HCT116 (cell line): Measurements from ENCODE around the gene IMMP2L. TPM values are rescaled to one million over a fixed set of nuclear protein-coding genes. Genes with fewer than 3 reads are reported as not detected.

Source experiments
- ATAC-seq: fragments of 200-7000 bp; cut with Tn5 transposase; 2 replicates; pipeline ENCODE4 v1.9.1; 2020; ENCODE audit warnings: mild to moderate bottlenecking, moderate library complexity
- BruUV-seq: library from RNA; stranded (reverse); fragments of 400-500 nt; replicated peaks from 2 replicates; lab custom pipeline; 2021; lab: Mats Ljungman, UMichigan
- CTCF ChIA-PET: fragments of 300-600 bp; sonication (Branson Sonifier 250); formaldehyde crosslinking; loops from one replicate; lab custom pipeline; 2021; ENCODE audit warnings: antibody characterized with exemption; lab: Charles Lee
- POLR2A ChIA-PET: fragments of 300-600, 350-600 bp; sonication (Branson Sonifier 250); formaldehyde crosslinking; loops from one replicate; lab custom pipeline; 2021; ENCODE audit warnings: antibody characterized with exemption; lab: Charles Lee
- RAD21 ChIA-PET, 2 experiments: fragments of 300-600 bp; sonication (Branson Sonifier 250); formaldehyde crosslinking; loops; one replicate each; lab custom pipeline; 2023; ENCODE audit warnings: low total read pairs in 2 of 2; ENCODE audit not compliant: uncharacterized antibody in 2 of 2, unreplicated experiment in 2 of 2, low non-redundant PET in 1 of 2; lab: Charles Lee
- DNase-seq: peaks from one replicate; pipeline ENCODE4 v3.0.0-alpha.2; 2010; ENCODE audit warnings: low read depth, low spot score
- H2AFZ ChIP-seq: fragments of 200-600 bp; shearing (Covaris generic), sonication (generic); 2 replicates; pipeline ENCODE4 v1.6.1; 2017; ENCODE audit warnings: low read depth, mixed run types, mixed read lengths, antibody characterized with exemption, low read length; ENCODE audit not compliant: poor library complexity, severe bottlenecking
- H3K27ac ChIP-seq: 2 replicates; pipeline ENCODE4 v1.5.1; 2012; ENCODE audit warnings: low read depth, low read length
- H3K27me3 ChIP-seq: fragments of 200-600 bp; sonication (generic); 2 replicates; pipeline ENCODE4 v1.6.1; 2016; ENCODE audit warnings: mixed run types, low read length, mixed read lengths; ENCODE audit not compliant: insufficient read depth
- H3K36me3 ChIP-seq, 2 experiments: fragments of 200-500 bp in 1 of 2; fragments of 200-600 bp in 1 of 2; sonication (Bioruptor generic) in 1 of 2; sonication (generic) in 1 of 2; 2 replicates each; pipeline versions ENCODE4 v1.5.1 to v1.6.1; 2014 to 2016; ENCODE audit warnings: low read length in 2 of 2, inconsistent platforms in 1 of 2, mixed read lengths in 1 of 2, mixed run types in 1 of 2; ENCODE audit not compliant: insufficient read depth in 2 of 2, control insufficient read depth in 1 of 2
- H3K4me1 ChIP-seq, 2 experiments: fragments of 200-600 bp in 1 of 2; sonication (generic) in 1 of 2; 2 replicates each; pipeline versions ENCODE4 v1.5.1 to v1.6.1; 2012 to 2017; ENCODE audit warnings: low read length in 2 of 2, inconsistent platforms in 1 of 2, mild to moderate bottlenecking in 1 of 2, mixed read lengths in 1 of 2, mixed run types in 1 of 2, moderate library complexity in 1 of 2; ENCODE audit not compliant: insufficient read depth in 2 of 2, control insufficient read depth in 1 of 2
- H3K4me2 ChIP-seq: fragments of 200-600 bp; sonication (generic); 2 replicates; pipeline ENCODE4 v1.6.1; 2017; ENCODE audit warnings: mixed run types, low read length, mixed read lengths
- H3K4me3 ChIP-seq, 2 experiments: fragments of 200-600 bp in 1 of 2; sonication (generic) in 1 of 2; replicated peaks in 1 of 2; 2 replicates each; pipeline ENCODE4 v1.5.1; 2011 to 2016; ENCODE audit warnings: low read length in 2 of 2, control low read depth in 1 of 2, low read depth in 1 of 2, mild to moderate bottlenecking in 1 of 2, mixed read lengths in 1 of 2, mixed run types in 1 of 2
- H3K79me2 ChIP-seq: fragments of 200-600 bp; sonication (generic); 2 replicates; pipeline ENCODE4 v1.6.1; 2017; ENCODE audit warnings: mild to moderate bottlenecking, mixed run types, low read length, moderate library complexity, mixed read lengths; ENCODE audit not compliant: insufficient read depth
- H3K9ac ChIP-seq: fragments of 200-600 bp; sonication (generic); 2 replicates; pipeline ENCODE4 v1.6.1; 2016; ENCODE audit warnings: low read length, mixed read lengths
- H3K9me2 ChIP-seq: fragments of 200-600 bp; sonication (generic), shearing (Covaris generic); 2 replicates; pipeline ENCODE4 v1.6.1; 2017; ENCODE audit warnings: mixed run types, mild to moderate bottlenecking, moderate library complexity; ENCODE audit not compliant: insufficient read depth
- H3K9me3 ChIP-seq, 2 experiments: fragments of 200-500 bp in 1 of 2; fragments of 200-600 bp in 1 of 2; sonication (Bioruptor generic) in 1 of 2; sonication (generic) in 1 of 2; 2 replicates each; pipeline ENCODE4 v1.6.1; 2014 to 2017; ENCODE audit warnings: low read length in 2 of 2, mixed read lengths in 2 of 2, inconsistent platforms in 1 of 2, low read depth in 1 of 2, mild to moderate bottlenecking in 1 of 2, mixed run types in 1 of 2, moderate library complexity in 1 of 2; ENCODE audit not compliant: control insufficient read depth in 1 of 2, insufficient read depth in 1 of 2
- H4K20me1 ChIP-seq: fragments of 200-600 bp; sonication (generic), shearing (Covaris generic); 2 replicates; pipeline ENCODE4 v1.6.1; 2017; ENCODE audit warnings: mixed run types, mild to moderate bottlenecking, moderate library complexity; ENCODE audit not compliant: insufficient read depth
- CBX3 ChIP-seq: IDR thresholded peaks from 2 replicates; pipeline ENCODE4 v1.6.1; 2012; ENCODE audit warnings: low read depth
- CEBPB ChIP-seq: IDR thresholded peaks from 2 replicates; pipeline ENCODE4 v1.6.1; 2012; ENCODE audit warnings: low read depth
- EGR1 ChIP-seq: IDR thresholded peaks from 2 replicates; pipeline ENCODE4 v1.6.1; 2012; ENCODE audit warnings: low read depth
- ELF1 ChIP-seq: IDR thresholded peaks from 2 replicates; pipeline ENCODE4 v1.6.1; 2012; ENCODE audit warnings: low read depth, borderline replicate concordance
- EZH2 ChIP-seq: fragments of 200-600 bp; sonication (generic); IDR thresholded peaks from 2 replicates; pipeline ENCODE4 v1.6.1; 2017; ENCODE audit warnings: antibody characterized with exemption, mixed run types
- JUND ChIP-seq: IDR thresholded peaks from 2 replicates; pipeline ENCODE4 v1.6.1; 2012
- POLR2A ChIP-seq: IDR thresholded peaks from 2 replicates; pipeline ENCODE4 v1.7.0; 2011; ENCODE audit warnings: borderline replicate concordance; ENCODE audit not compliant: insufficient read depth, insufficient read length; ENCODE audit errors: extremely low read depth
- POLR2AphosphoS5 ChIP-seq: IDR thresholded peaks from 2 replicates; pipeline ENCODE4 v1.6.1; 2011; ENCODE audit warnings: mild to moderate bottlenecking, low read depth, low read length, moderate library complexity
- RAD21 ChIP-seq: IDR thresholded peaks from 2 replicates; pipeline ENCODE4 v1.6.1; 2012; ENCODE audit warnings: low read depth, mild to moderate bottlenecking
- SIN3A ChIP-seq: IDR thresholded peaks from 2 replicates; pipeline ENCODE4 v1.6.1; 2012; ENCODE audit warnings: low read depth
- SP1 ChIP-seq: IDR thresholded peaks from 2 replicates; pipeline ENCODE4 v1.6.1; 2012; ENCODE audit warnings: low read depth
- TCF7L2 ChIP-seq: IDR thresholded peaks from 2 replicates; pipeline ENCODE4 v1.7.0; 2011; ENCODE audit warnings: borderline replicate concordance, inconsistent platforms; ENCODE audit not compliant: insufficient read depth, insufficient read length; ENCODE audit errors: extremely low read depth
- ZFX ChIP-seq: fragments of 450-650 bp; IDR thresholded peaks from 2 replicates; pipeline ENCODE4 v1.6.1; 2017
- intact Hi-C: fragments of 100-400 bp; cut with micrococcal nuclease; formaldehyde crosslinking; loops from 2 replicates; pipeline ENCODE4 v1.10.0; 2022
- total RNA-seq: library from RNA; stranded (reverse); gene quantifications from one replicate; pipeline ENCODE4 v1.2.1, GENCODE V29; 2021; ENCODE audit not compliant: unreplicated experiment

IMMP2L gene
- total RNA-seq, 1 experiment from 2014 or later: 21.1 TPM

DNA sequence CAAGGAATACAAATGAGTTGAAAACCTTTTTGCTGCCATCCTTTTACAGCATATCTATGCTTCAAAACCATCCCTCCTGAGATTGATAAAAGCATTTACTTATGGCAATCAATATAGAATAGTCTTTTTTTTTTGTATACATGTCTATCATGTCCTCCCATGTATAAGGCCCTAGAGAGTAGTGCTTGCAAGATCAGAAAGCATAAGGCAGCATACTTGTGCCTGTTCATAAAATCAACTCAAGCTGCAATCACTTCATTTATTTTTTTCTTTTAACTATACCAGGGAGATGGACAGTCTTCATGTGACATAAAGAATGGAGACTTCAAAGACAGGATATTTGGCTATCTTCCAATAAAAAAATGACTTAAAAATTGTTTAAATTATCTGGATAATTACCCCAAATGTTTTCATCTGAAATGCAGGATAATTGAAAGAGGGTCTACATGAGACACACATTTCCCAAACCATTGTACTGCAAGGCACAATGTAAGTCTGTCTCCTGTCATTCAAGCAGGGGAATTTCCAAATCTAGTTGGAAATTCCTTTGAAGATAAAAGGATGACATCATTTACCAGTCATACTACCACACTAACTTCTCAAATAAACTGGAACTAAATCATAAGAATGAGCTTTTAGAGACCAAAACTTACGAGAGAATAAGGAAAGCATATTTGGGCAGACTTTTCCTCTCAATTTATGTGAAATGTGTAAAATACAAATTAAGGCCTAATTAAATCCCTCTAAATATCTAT lies 448.9 kb downstream of the IMMP2L start:
- H3K9me2 ChIP-seq: no peaks in the 10 kb centered on the region
- no peaks in the 10 kb centered on the region for H3K27me3 ChIP-seq
- H3K4me1 ChIP-seq: peaks cover 0 to 4% of the 10 kb centered on the region in 2 experiments; a peak in 1 of 4 replicates
- H3K27ac ChIP-seq: no peak overlapping the region
- no TSS peak for BruUV-seq
- POLR2A ChIA-PET: no interaction called here
- H2AFZ ChIP-seq: no peak overlapping the region
- no peaks in the 10 kb centered on the region for H3K36me3 ChIP-seq
- no peak overlapping the region for H3K4me3 ChIP-seq
- no peaks in the 10 kb centered on the region for H3K9me3 ChIP-seq
- H3K9ac ChIP-seq: no peak overlapping the region
- H3K4me2 ChIP-seq: no peak overlapping the region
- no peak for DNase-seq
- H4K20me1 ChIP-seq: no peaks in the 10 kb centered on the region
- no peak for TF ChIP-seq CBX3
- TF ChIP-seq ELF1: no peak
- no peak for TF ChIP-seq RAD21
- no peak for TF ChIP-seq JUND
- no peak for TF ChIP-seq SP1
- TF ChIP-seq EGR1: no peak
- no peak for TF ChIP-seq SIN3A
- no peak for TF ChIP-seq POLR2AphosphoS5
- TF ChIP-seq POLR2A: no peak
- TF ChIP-seq ZFX: no peak
- TF ChIP-seq, all 23 proteins: peak for 0
- ATAC-seq: no peak
- ChIA-PET CTCF (interaction anchor here (1.1 kb wide), 1 partner anchor 15 kb away, joined by 3 read pairs; no protein-coding TSS in a partner anchor), RAD21 (no interaction called here)
- H3K79me2 ChIP-seq: no peaks in the 10 kb centered on the region
- intact Hi-C loops: no loop called here

DNA sequence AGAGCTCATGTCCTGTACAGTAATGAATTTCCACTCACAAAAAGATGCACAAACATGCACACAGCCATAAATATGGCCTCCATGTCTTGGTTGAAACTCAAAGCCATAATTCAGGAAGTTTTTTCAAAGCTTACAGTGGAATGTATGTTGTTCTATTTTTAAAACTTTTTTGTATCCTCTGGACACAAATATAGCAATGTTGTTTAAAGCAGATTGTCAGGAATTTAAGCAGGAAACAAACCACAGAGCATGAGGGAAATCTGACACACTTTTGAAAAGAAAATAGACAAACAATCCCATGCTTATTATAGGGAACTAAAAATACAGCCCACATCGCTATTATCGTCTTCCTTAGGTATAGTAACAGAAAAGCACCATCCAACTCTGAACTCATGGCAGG lies 449.9 kb downstream of the IMMP2L start:
- Histone ChIP-seq H3K4me2 (no peak overlapping the region), H3K4me3 (no peak overlapping the region), H3K36me3 (no peaks in the 10 kb centered on the region), H3K27ac (no peak overlapping the region), H3K79me2 (no peaks in the 10 kb centered on the region), H3K4me1 (peaks cover 0 to 4% of the 10 kb centered on the region in 2 experiments; a peak in 1 of 4 replicates), H3K9me2 (no peaks in the 10 kb centered on the region), H4K20me1 (no peaks in the 10 kb centered on the region), H3K27me3 (no peaks in the 10 kb centered on the region), H3K9me3 (no peaks in the 10 kb centered on the region), H2AFZ (no peak overlapping the region)
- no peak for ATAC-seq
- POLR2A ChIA-PET: interaction anchor here (0.6 kb wide), 1 partner anchor 12 kb away, joined by 3 read pairs; no protein-coding TSS in a partner anchor
- BruUV-seq: no TSS peak
- RAD21 ChIA-PET: no interaction called here
- CTCF ChIA-PET: interaction anchor here (1.1 kb wide), 1 partner anchor 14 kb away, joined by 3 read pairs; no protein-coding TSS in a partner anchor
- no peak for DNase-seq
- TF ChIP-seq CEBPB (no peak), RAD21 (no peak), EZH2 (no peak), JUND (no peak), TCF7L2 (no peak), CBX3 (no peak)
- TF ChIP-seq, all 23 proteins: peak for 0
- intact Hi-C loops: no loop called here
- no peak overlapping the region for H3K9ac ChIP-seq
